WTC11 (cell line): ENCODE results near the gene ACP3.

Experiments used
- TF ChIP-seq, protein P1 (sequence below): fragments of 200-600 bp; IDR thresholded peaks from 2 replicates; pipeline ENCODE4 v1.8.0; 2022; ENCODE audit warnings: antibody characterized with exemption
- TF ChIP-seq, protein P2 (sequence below): sonication (generic); formaldehyde crosslinking; IDR thresholded peaks from 2 replicates; pipeline ENCODE4 v1.8.0; 2023; ENCODE audit warnings: missing genetic modification reagents, mild to moderate bottlenecking, borderline replicate concordance

DNA sequence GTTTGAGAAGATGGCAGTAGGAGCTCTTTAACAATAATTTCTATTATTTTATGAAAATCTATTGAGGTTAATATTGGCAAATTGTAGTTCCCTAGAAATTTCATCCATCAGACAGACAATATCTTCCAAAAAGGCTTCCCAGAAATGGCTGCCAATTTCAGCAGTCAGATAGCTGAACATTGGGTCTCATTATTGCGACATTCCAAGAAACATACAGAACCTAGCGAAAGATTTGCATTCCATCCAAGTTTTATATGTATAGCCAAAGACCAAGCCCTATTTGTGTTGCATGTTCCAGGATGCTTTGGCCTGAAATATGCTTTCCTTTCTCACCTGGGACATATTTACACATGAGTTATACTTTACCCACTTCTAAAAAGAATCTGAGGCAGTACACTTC lies 24.5 kb downstream of the ACP3 start:
- TF ChIP-seq, protein P1, sequence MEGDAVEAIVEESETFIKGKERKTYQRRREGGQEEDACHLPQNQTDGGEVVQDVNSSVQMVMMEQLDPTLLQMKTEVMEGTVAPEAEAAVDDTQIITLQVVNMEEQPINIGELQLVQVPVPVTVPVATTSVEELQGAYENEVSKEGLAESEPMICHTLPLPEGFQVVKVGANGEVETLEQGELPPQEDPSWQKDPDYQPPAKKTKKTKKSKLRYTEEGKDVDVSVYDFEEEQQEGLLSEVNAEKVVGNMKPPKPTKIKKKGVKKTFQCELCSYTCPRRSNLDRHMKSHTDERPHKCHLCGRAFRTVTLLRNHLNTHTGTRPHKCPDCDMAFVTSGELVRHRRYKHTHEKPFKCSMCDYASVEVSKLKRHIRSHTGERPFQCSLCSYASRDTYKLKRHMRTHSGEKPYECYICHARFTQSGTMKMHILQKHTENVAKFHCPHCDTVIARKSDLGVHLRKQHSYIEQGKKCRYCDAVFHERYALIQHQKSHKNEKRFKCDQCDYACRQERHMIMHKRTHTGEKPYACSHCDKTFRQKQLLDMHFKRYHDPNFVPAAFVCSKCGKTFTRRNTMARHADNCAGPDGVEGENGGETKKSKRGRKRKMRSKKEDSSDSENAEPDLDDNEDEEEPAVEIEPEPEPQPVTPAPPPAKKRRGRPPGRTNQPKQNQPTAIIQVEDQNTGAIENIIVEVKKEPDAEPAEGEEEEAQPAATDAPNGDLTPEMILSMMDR, result no peak
- TF ChIP-seq, protein P2, sequence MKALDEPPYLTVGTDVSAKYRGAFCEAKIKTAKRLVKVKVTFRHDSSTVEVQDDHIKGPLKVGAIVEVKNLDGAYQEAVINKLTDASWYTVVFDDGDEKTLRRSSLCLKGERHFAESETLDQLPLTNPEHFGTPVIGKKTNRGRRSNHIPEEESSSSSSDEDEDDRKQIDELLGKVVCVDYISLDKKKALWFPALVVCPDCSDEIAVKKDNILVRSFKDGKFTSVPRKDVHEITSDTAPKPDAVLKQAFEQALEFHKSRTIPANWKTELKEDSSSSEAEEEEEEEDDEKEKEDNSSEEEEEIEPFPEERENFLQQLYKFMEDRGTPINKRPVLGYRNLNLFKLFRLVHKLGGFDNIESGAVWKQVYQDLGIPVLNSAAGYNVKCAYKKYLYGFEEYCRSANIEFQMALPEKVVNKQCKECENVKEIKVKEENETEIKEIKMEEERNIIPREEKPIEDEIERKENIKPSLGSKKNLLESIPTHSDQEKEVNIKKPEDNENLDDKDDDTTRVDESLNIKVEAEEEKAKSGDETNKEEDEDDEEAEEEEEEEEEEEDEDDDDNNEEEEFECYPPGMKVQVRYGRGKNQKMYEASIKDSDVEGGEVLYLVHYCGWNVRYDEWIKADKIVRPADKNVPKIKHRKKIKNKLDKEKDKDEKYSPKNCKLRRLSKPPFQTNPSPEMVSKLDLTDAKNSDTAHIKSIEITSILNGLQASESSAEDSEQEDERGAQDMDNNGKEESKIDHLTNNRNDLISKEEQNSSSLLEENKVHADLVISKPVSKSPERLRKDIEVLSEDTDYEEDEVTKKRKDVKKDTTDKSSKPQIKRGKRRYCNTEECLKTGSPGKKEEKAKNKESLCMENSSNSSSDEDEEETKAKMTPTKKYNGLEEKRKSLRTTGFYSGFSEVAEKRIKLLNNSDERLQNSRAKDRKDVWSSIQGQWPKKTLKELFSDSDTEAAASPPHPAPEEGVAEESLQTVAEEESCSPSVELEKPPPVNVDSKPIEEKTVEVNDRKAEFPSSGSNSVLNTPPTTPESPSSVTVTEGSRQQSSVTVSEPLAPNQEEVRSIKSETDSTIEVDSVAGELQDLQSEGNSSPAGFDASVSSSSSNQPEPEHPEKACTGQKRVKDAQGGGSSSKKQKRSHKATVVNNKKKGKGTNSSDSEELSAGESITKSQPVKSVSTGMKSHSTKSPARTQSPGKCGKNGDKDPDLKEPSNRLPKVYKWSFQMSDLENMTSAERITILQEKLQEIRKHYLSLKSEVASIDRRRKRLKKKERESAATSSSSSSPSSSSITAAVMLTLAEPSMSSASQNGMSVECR (CRISPR knock-in tag), result no peak
